ENCODE measurements around the gene CCDC24.

CCDC24 gene

GRCh38 chr1:43960798-43961197 is 30.6 kb upstream of the CCDC24 start:
- H3K18ac ChIP-seq (ENCODE audit: low read length), result no peak overlapping the region
- no peak for DNase-seq
- no peaks in the 10 kb centered on the region for H3K4me1 ChIP-seq (ENCODE audit: control insufficient read depth, low read depth, low read length)
- H2BK120ac ChIP-seq (ENCODE audit: low read depth, low read length), result no peak overlapping the region
- no peak overlapping the region for H4K5ac ChIP-seq (ENCODE audit: low read length)
- no peak overlapping the region for H3K27ac ChIP-seq (ENCODE audit: low read depth, low read length)
- WGBS (ENCODE audit: extremely low coverage, insufficient coverage, low lambda C conversion rate), result no CpG with 5 or more reads among the region's 8 CpGs
- no peak overlapping the region for H3K56ac ChIP-seq (ENCODE audit: low read length)
- no peak overlapping the region for H3K4ac ChIP-seq (ENCODE audit: low read depth, low read length)
- no peak overlapping the region for H3K4me3 ChIP-seq (ENCODE audit: low read length)
- no peak overlapping the region for H2AK5ac ChIP-seq (ENCODE audit: low read length)
- H2BK15ac ChIP-seq (replicated peaks; ENCODE audit: low read depth), result no peak overlapping the region
- H3K79me1 ChIP-seq (ENCODE audit: low read length), result no peaks in the 10 kb centered on the region
- H3K36me3 ChIP-seq (ENCODE audit: control insufficient read depth, insufficient read depth, low read length), result peaks cover 1% of the 10 kb centered on the region
- H2BK5ac ChIP-seq (ENCODE audit: low read length), result no peak overlapping the region
- no peak overlapping the region for H3K23ac ChIP-seq (ENCODE audit: low read length)
- no peaks in the 10 kb centered on the region for H3K79me2 ChIP-seq (ENCODE audit: control insufficient read depth, insufficient read depth, low read length)
- H3K27me3 ChIP-seq (ENCODE audit: insufficient read depth, low read length, poor library complexity), result no peaks in the 10 kb centered on the region
- no peak overlapping the region for H3K9ac ChIP-seq (ENCODE audit: low read length)
- H4K8ac ChIP-seq (ENCODE audit: low read depth, low read length), result no peak overlapping the region
- H3K4me2 ChIP-seq (ENCODE audit: low read length), result no peak overlapping the region

DNA sequence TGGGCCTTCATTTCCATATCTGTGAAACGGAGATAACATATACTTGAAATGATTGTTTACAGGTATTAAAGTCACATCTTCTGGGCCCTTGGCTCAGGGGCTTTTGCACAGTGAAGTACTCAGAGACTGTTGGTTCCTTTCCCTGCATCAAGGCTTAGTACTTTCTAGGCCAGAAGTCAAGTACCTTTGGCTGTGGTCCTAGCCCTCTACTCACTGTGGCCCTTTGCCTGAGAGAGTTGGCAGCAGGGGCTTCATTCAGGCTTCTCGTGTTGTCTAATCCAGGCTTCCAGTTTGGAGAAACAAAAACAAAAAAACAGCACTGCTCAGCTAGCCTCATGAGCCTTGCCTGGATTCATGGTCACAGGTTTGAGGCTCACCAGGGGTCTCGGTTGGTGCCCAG is 29.7 kb upstream of the CCDC24 start:
- Histone ChIP-seq H3K27ac (ENCODE audit: low read depth, low read length) (no peak overlapping the region), H2AK5ac (ENCODE audit: low read length) (no peak overlapping the region), H3K36me3 (ENCODE audit: control insufficient read depth, insufficient read depth, low read length) (peaks cover 1% of the 10 kb centered on the region), H2BK120ac (ENCODE audit: low read depth, low read length) (no peak overlapping the region), H2BK15ac (replicated peaks; ENCODE audit: low read depth) (no peak overlapping the region), H4K8ac (ENCODE audit: low read depth, low read length) (no peak overlapping the region), H3K18ac (ENCODE audit: low read length) (no peak overlapping the region), H3K79me1 (ENCODE audit: low read length) (no peaks in the 10 kb centered on the region), H3K4me2 (ENCODE audit: low read length) (no peak overlapping the region), H3K27me3 (ENCODE audit: insufficient read depth, low read length, poor library complexity) (no peaks in the 10 kb centered on the region), H3K4me1 (ENCODE audit: control insufficient read depth, low read depth, low read length) (no peaks in the 10 kb centered on the region), H3K23ac (ENCODE audit: low read length) (no peak overlapping the region), H3K4ac (ENCODE audit: low read depth, low read length) (no peak overlapping the region), H3K4me3 (ENCODE audit: low read length) (no peak overlapping the region), H3K56ac (ENCODE audit: low read length) (no peak overlapping the region), H3K9ac (ENCODE audit: low read length) (no peak overlapping the region), H3K79me2 (ENCODE audit: control insufficient read depth, insufficient read depth, low read length) (no peaks in the 10 kb centered on the region), H4K5ac (ENCODE audit: low read length) (no peak overlapping the region), H2BK5ac (ENCODE audit: low read length) (no peak overlapping the region)
- no peak for DNase-seq
- no CpG with 5 or more reads among the region's 3 CpGs for WGBS (ENCODE audit: extremely low coverage, insufficient coverage, low lambda C conversion rate)

GRCh38 chr1:43962324-43962723 is 29.1 kb upstream of the CCDC24 start:
- Histone ChIP-seq H4K5ac (ENCODE audit: low read length) (no peak overlapping the region), H3K27ac (ENCODE audit: low read depth, low read length) (no peak overlapping the region), H3K23ac (ENCODE audit: low read length) (no peak overlapping the region), H2BK15ac (replicated peaks; ENCODE audit: low read depth) (no peak overlapping the region), H3K56ac (ENCODE audit: low read length) (no peak overlapping the region), H2AK5ac (ENCODE audit: low read length) (no peak overlapping the region), H3K18ac (ENCODE audit: low read length) (no peak overlapping the region), H3K79me1 (ENCODE audit: low read length) (no peaks in the 10 kb centered on the region), H3K4ac (ENCODE audit: low read depth, low read length) (no peak overlapping the region), H3K27me3 (ENCODE audit: insufficient read depth, low read length, poor library complexity) (no peaks in the 10 kb centered on the region), H3K9ac (ENCODE audit: low read length) (no peak overlapping the region), H3K4me1 (ENCODE audit: control insufficient read depth, low read depth, low read length) (no peaks in the 10 kb centered on the region), H3K4me3 (ENCODE audit: low read length) (no peak overlapping the region), H3K4me2 (ENCODE audit: low read length) (no peak overlapping the region), H2BK120ac (ENCODE audit: low read depth, low read length) (no peak overlapping the region), H3K79me2 (ENCODE audit: control insufficient read depth, insufficient read depth, low read length) (no peaks in the 10 kb centered on the region), H3K36me3 (ENCODE audit: control insufficient read depth, insufficient read depth, low read length) (peaks cover 1% of the 10 kb centered on the region), H4K8ac (ENCODE audit: low read depth, low read length) (no peak overlapping the region), H2BK5ac (ENCODE audit: low read length) (no peak overlapping the region)
- no peak for DNase-seq
- WGBS (ENCODE audit: extremely low coverage, insufficient coverage, low lambda C conversion rate), result no CpG with 5 or more reads among the region's 2 CpGs

- Histone ChIP-seq H3K23ac (ENCODE audit: low read length) (no peak overlapping the region), H3K4me1 (ENCODE audit: control insufficient read depth, low read depth, low read length) (no peaks in the 10 kb centered on the region), H3K4ac (ENCODE audit: low read depth, low read length) (no peak overlapping the region), H3K56ac (ENCODE audit: low read length) (no peak overlapping the region), H2BK5ac (ENCODE audit: low read length) (no peak overlapping the region), H2BK120ac (ENCODE audit: low read depth, low read length) (no peak overlapping the region), H3K27me3 (ENCODE audit: insufficient read depth, low read length, poor library complexity) (no peaks in the 10 kb centered on the region), H3K4me2 (ENCODE audit: low read length) (no peak overlapping the region), H3K36me3 (ENCODE audit: control insufficient read depth, insufficient read depth, low read length) (peaks cover 1% of the 10 kb centered on the region), H3K9ac (ENCODE audit: low read length) (no peak overlapping the region), H2BK15ac (replicated peaks; ENCODE audit: low read depth) (no peak overlapping the region), H2AK5ac (ENCODE audit: low read length) (no peak overlapping the region), H3K27ac (ENCODE audit: low read depth, low read length) (no peak overlapping the region), H4K5ac (ENCODE audit: low read length) (no peak overlapping the region), H3K4me3 (ENCODE audit: low read length) (no peak overlapping the region), H3K79me1 (ENCODE audit: low read length) (no peaks in the 10 kb centered on the region), H3K18ac (ENCODE audit: low read length) (no peak overlapping the region), H3K79me2 (ENCODE audit: control insufficient read depth, insufficient read depth, low read length) (no peaks in the 10 kb centered on the region), H4K8ac (ENCODE audit: low read depth, low read length) (no peak overlapping the region)
- no peak for DNase-seq
- no CpG with 5 or more reads among the region's 3 CpGs for WGBS (ENCODE audit: extremely low coverage, insufficient coverage, low lambda C conversion rate)
Measured at GRCh38 chr1:43963006-43963405, 28.4 kb upstream of the CCDC24 start.

- no peak overlapping the region for H2BK5ac ChIP-seq (ENCODE audit: low read length)
- WGBS (ENCODE audit: extremely low coverage, insufficient coverage, low lambda C conversion rate), result no CpG with 5 or more reads among the region's 5 CpGs
Measured at GRCh38 chr1:43963890-43964289, 27.5 kb upstream of the CCDC24 start.

GRCh38 chr1:43965316-43965715 is 26.1 kb upstream of the CCDC24 start:
- H3K36me3 ChIP-seq (ENCODE audit: control insufficient read depth, insufficient read depth, low read length), result peaks cover 1% of the 10 kb centered on the region
- no peak overlapping the region for H2BK5ac ChIP-seq (ENCODE audit: low read length)
- no peak overlapping the region for H3K4me2 ChIP-seq (ENCODE audit: low read length)
- no peak overlapping the region for H3K4me3 ChIP-seq (ENCODE audit: low read length)
- peaks cover 3% of the 10 kb centered on the region for H3K79me1 ChIP-seq (ENCODE audit: low read length)
- H2AK5ac ChIP-seq (ENCODE audit: low read length), result no peak overlapping the region
- no peak overlapping the region for H3K23ac ChIP-seq (ENCODE audit: low read length)
- no peak overlapping the region for H3K9ac ChIP-seq (ENCODE audit: low read length)
- H3K27me3 ChIP-seq (ENCODE audit: insufficient read depth, low read length, poor library complexity), result no peaks in the 10 kb centered on the region
- no peak overlapping the region for H3K27ac ChIP-seq (ENCODE audit: low read depth, low read length)
- H2BK120ac ChIP-seq (ENCODE audit: low read depth, low read length), result no peak overlapping the region
- H4K8ac ChIP-seq (ENCODE audit: low read depth, low read length), result no peak overlapping the region
- no peaks in the 10 kb centered on the region for H3K4me1 ChIP-seq (ENCODE audit: control insufficient read depth, low read depth, low read length)
- no peak for DNase-seq
- H3K18ac ChIP-seq (ENCODE audit: low read length), result no peak overlapping the region
- peaks cover 3% of the 10 kb centered on the region for H3K79me2 ChIP-seq (ENCODE audit: control insufficient read depth, insufficient read depth, low read length)
- H4K5ac ChIP-seq (ENCODE audit: low read length), result no peak overlapping the region
- H2BK15ac ChIP-seq (replicated peaks; ENCODE audit: low read depth), result no peak overlapping the region
- no peak overlapping the region for H3K56ac ChIP-seq (ENCODE audit: low read length)
- H3K4ac ChIP-seq (ENCODE audit: low read depth, low read length), result no peak overlapping the region
- no CpG with 5 or more reads among the region's 3 CpGs for WGBS (ENCODE audit: extremely low coverage, insufficient coverage, low lambda C conversion rate)

More at GRCh38 chr1:43963890-43964289, 27.5 kb upstream of the CCDC24 start:
- Histone ChIP-seq H3K18ac (ENCODE audit: low read length) (no peak overlapping the region), H3K79me1 (ENCODE audit: low read length) (no peaks in the 10 kb centered on the region), H2BK15ac (replicated peaks; ENCODE audit: low read depth) (no peak overlapping the region), H3K23ac (ENCODE audit: low read length) (no peak overlapping the region), H3K9ac (ENCODE audit: low read length) (no peak overlapping the region), H3K56ac (ENCODE audit: low read length) (no peak overlapping the region), H3K4me2 (ENCODE audit: low read length) (no peak overlapping the region), H4K5ac (ENCODE audit: low read length) (no peak overlapping the region), H3K36me3 (ENCODE audit: control insufficient read depth, insufficient read depth, low read length) (peaks cover 1% of the 10 kb centered on the region), H2AK5ac (ENCODE audit: low read length) (no peak overlapping the region), H2BK120ac (ENCODE audit: low read depth, low read length) (no peak overlapping the region), H3K27ac (ENCODE audit: low read depth, low read length) (no peak overlapping the region), H4K8ac (ENCODE audit: low read depth, low read length) (no peak overlapping the region), H3K4me3 (ENCODE audit: low read length) (no peak overlapping the region), H3K79me2 (ENCODE audit: control insufficient read depth, insufficient read depth, low read length) (no peaks in the 10 kb centered on the region), H3K4ac (ENCODE audit: low read depth, low read length) (no peak overlapping the region), H3K27me3 (ENCODE audit: insufficient read depth, low read length, poor library complexity) (no peaks in the 10 kb centered on the region), H3K4me1 (ENCODE audit: control insufficient read depth, low read depth, low read length) (no peaks in the 10 kb centered on the region)
- DNase-seq, result no peak

All from mesendoderm (in vitro differentiated cells).